ENCODE measurements around the gene ASB18. TPM values are rescaled to one million over a fixed set of nuclear protein-coding genes. Genes with fewer than 3 reads are reported as not detected.

ASB18 gene
- total and polyA plus RNA-seq, 9 donors: not detected

GRCh38 chr2:236215761-236216333 is 48.4 kb downstream of the ASB18 start:
- Histone ChIP-seq H3K9me3 (no peaks in the 10 kb centered on the region), H3K27me3 (no peaks in the 10 kb centered on the region), H3K27ac (no peak overlapping the region), H3K36me3 (no peaks in the 10 kb centered on the region), H3K4me3 (no peak overlapping the region), H3K4me1 (ENCODE audit: insufficient read depth) (no peaks in the 10 kb centered on the region)
- intact Hi-C loops (cut with DNase I): no loop called here
- no peak for DNase-seq
- 89 to 93% (median 90%) methylated on average over 12 of the region's 12 CpGs for WGBS, 3 donors
- no peak for TF ChIP-seq POLR2A (IDR thresholded peaks at IDR 0.05)
- no peak for TF ChIP-seq CTCF (IDR thresholded peaks at IDR 0.05)
- TF ChIP-seq EP300 (IDR thresholded peaks at IDR 0.05): no peak

- 79 to 90% (median 81%) methylated on average over 6 of the region's 6 CpGs for WGBS, 3 donors
- no peaks in the 10 kb centered on the region for H3K4me1 ChIP-seq (ENCODE audit: insufficient read depth)
- no peak for DNase-seq
- H3K4me3 ChIP-seq: no peak overlapping the region
- intact Hi-C loops (cut with DNase I): no loop called here
- no peaks in the 10 kb centered on the region for H3K27me3 ChIP-seq
- TF ChIP-seq EP300 (IDR thresholded peaks at IDR 0.05): no peak
- TF ChIP-seq CTCF (IDR thresholded peaks at IDR 0.05): no peak
- no peak for TF ChIP-seq POLR2A (IDR thresholded peaks at IDR 0.05)
- H3K36me3 ChIP-seq: no peaks in the 10 kb centered on the region
- no peaks in the 10 kb centered on the region for H3K9me3 ChIP-seq
- no peak overlapping the region for H3K27ac ChIP-seq
Observed at GRCh38 chr2:236215196-236215595, 49.0 kb downstream of the ASB18 start.

GRCh38 chr2:236214376-236214995 is 49.7 kb downstream of the ASB18 start:
- TF ChIP-seq POLR2A (IDR thresholded peaks at IDR 0.05) (no peak), CTCF (IDR thresholded peaks at IDR 0.05) (no peak), EP300 (IDR thresholded peaks at IDR 0.05) (no peak)
- Histone ChIP-seq H3K4me1 (ENCODE audit: insufficient read depth) (no peaks in the 10 kb centered on the region), H3K36me3 (no peaks in the 10 kb centered on the region), H3K4me3 (no peak overlapping the region), H3K27me3 (no peaks in the 10 kb centered on the region), H3K27ac (no peak overlapping the region), H3K9me3 (no peaks in the 10 kb centered on the region)
- DNase-seq: no peak
- 31 to 44% (median 37%) methylated on average over 75 to 92 of the region's 92 CpGs for WGBS, 3 donors
- intact Hi-C loops (cut with DNase I): no loop called here

- TF ChIP-seq POLR2A (IDR thresholded peaks at IDR 0.05): no peak
- no peak for TF ChIP-seq EP300 (IDR thresholded peaks at IDR 0.05)
- no peak for TF ChIP-seq CTCF (IDR thresholded peaks at IDR 0.05)
Observed at GRCh38 chr2:236211296-236211695, 52.9 kb downstream of the ASB18 start.

More at GRCh38 chr2:236211296-236211695, 52.9 kb downstream of the ASB18 start:
- Histone ChIP-seq H3K4me3 (no peak overlapping the region), H3K36me3 (no peaks in the 10 kb centered on the region), H3K27me3 (no peaks in the 10 kb centered on the region), H3K4me1 (ENCODE audit: insufficient read depth) (no peaks in the 10 kb centered on the region), H3K9me3 (no peaks in the 10 kb centered on the region), H3K27ac (no peak overlapping the region)
- DNase-seq: no peak
- intact Hi-C loops (cut with DNase I): no loop called here
- WGBS, 3 donors: 76 to 84% (median 83%) methylated on average over 25 of the region's 25 CpGs
